ENCODE measurements around the gene NUP214.
"Not testable (repeated sequence)": the region's sequence is repeated elsewhere in the genome, so short reads cannot be mapped to it uniquely, and the experiment has no call there.

The NUP214 gene

DNA sequence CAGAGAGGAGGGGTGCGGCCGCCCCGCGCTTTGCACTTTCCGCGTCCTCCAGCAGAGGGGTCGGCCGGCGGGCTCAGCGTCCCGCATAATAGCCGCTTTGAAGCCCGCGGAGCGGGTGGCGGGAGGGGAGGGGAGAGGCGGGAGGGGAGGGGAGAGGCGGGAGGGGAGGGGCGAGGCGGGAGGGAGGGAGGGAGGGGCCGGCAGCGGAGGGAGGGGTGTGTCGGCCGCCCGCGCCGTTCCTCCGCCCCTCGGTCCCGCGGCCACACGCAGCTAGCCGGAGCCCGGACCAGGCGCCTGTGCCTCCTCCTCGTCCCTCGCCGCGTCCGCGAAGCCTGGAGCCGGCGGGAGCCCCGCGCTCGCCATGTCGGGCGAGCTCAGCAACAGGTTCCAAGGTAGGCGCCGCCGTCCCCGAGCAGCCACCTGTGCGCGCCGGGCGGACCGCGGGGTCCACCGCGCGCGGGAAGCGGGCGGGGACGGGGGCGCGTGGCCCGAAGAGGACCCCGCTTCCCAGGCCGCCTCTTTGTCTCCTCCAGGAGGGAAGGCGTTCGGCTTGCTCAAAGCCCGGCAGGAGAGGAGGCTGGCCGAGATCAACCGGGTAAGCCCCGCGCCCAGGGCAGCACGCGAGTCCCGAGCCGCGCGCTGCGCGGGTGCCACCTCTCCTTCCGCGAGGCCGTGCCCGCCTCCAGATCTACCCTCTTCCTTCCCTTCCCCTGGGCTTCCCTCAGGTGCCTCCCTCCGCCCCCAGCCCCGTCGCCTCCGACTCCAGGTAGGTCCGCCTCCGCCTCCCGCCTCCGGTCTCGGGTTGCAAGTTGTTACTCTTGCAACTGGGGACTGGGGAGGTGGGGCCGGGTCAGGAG lies 28.9 kb upstream of the NUP214 start, which contains the start of gene AIF1L:
TSS of gene AIF1L (plus strand) at position 263 of the 857 bp plus-strand sequence. CDS start at position 362, 99 bp downstream.
- no peak for DNase-seq

- no peak for DNase-seq
Observed at GRCh38 chr9:131097126-131097947, 28.0 kb upstream of the NUP214 start.

- DNase-seq: no peak
Observed at GRCh38 chr9:131097948-131098278, 27.5 kb upstream of the NUP214 start.

DNA sequence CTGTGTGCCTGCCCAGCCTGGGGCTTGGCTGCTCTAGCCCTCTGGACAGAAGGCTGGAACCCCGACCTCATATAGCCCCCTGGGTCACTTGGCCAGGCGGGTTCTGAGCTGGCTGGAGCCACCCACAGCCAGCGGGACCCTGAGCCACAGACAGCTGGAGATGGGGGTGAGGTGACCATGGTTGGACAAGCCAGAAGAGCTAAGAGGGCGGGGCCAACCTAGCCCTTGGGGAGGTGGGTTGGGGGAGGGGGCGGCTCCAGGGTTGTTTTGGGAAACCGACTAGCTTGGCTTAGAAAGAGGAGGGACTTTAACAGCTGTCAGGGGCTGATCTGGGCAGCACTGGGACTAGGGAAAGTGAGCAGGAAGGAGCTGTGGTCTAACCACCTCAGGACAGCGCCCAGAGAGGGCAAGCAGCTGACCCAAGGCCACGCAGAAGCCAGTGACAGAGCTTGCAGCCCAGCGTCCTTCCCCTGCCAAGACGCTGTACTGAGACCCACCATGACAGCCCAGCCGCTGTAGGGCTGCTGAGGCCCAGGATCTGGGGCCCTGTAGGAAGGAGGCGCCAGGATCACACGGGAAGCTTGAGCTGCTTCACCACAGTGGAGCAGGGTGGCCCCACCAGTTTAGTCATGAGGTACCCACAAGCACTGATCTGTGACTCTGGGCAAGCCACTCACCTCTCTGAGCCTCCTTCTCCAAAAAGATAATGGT lies 26.8 kb upstream of the NUP214 start:
- no peak for DNase-seq

DNA sequence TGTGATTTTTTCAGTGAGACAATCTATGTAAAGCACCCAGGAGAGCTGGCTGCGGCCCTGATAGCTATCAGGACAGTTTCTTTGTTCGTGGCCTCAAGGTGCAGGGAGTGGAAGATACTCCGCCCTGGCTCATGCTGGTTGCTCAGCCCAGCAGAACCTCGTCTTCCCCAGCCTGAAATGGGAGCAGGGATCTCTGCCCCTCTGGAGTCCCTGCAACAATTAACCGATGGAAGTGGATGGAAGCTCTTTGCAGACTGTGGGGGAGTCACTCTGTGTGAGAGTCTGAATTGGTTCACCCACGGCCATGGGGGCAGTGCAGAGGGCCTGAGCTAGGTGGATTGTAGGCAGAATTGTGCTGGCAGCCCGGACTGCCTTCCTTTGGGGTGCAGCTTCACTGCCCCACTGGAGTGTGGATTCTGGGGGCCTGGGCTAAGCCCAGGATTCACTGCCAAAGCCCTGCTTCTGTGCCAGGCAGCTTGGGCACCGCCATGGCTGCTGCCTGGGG lies 26.2 kb upstream of the NUP214 start:
- no peak for DNase-seq

- DNase-seq: not testable (repeated sequence)
Observed at GRCh38 chr9:131099845-131100244, 25.5 kb upstream of the NUP214 start.

DNA sequence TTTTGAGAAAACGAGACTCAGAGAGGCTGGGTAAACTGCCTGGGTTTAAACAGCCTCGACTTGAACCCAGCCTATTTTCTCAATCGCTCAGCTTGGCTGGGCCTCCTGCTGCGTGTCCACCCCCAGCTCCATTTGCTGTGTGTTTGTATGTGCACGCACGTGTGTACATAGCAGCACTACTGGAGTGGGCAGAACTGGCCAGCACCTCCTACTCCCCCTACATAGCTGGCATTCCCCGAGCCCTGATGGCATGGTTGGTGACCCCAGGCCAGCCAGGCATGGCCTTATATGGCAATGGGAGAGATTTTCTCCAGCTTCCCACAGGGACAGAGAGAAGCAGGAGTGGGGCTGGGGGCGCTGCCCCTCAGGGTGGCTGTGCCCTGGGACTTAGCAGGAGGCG lies 24.9 kb upstream of the NUP214 start:
- no peak for DNase-seq

DNA sequence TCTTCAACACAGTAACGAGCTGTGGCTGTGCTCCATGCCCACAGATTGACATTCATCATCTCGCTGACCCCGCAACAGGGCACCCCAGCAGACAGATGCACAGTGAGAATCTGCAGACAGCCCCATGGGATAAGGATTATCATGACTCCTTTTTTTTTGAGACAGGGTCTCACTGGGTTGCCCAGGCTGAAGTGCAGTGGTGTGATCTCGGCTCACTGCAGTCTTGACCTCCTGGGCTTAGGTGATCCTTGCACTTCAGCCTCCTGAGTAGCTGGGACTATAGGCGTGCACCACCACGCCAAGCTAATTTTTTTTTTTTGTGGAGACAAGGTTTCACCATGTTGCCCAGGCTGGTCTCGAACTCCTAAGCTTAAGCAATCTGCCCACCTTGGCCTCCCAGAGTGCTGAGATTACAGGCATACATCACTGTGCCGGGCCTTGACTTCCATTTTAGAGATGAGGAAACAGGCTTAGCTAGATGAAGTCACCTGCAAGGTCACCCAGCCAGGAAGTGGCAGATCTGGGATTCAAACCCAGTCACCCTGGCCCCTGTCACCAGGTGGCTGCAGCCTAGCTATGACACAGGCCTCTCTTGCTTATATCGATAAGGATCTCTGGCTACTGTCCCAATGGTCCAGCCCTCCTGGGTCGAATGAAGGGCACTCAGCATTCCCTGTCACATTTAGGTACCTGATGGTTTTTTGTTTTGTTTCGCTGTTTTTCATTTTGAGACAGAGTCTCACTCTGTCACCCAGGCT lies 24.0 kb upstream of the NUP214 start:
- DNase-seq: no peak

GRCh38 chr9:131103024-131103423 lies 22.4 kb upstream of the NUP214 start:
- DNase-seq: no peak

- DNase-seq: no peak
Observed at GRCh38 chr9:131103535-131103934, 21.9 kb upstream of the NUP214 start.

- no peak for DNase-seq
Observed at GRCh38 chr9:131104016-131104740, 21.2 kb upstream of the NUP214 start.

DNA sequence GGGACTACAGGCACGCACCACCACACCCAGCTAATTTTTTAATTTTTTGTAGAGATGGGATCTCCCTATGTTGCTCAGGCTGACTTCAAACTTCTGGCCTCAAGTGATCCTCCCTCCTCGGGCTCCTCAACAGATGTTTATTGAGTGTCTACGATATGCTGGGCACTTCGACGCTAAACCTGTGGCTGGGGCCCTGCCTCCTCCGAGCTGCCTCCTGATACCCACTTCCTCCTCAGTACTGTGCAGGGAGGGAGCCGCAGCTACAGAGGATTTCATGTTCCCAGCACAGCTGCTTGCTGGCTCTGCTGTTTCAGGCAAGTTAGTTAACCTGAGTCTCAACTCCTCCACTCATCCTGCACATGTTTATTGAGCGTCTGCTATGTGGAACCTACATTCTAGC lies 19.4 kb upstream of the NUP214 start:
- no peak for DNase-seq

GRCh38 chr9:131107760-131108159 lies 17.6 kb upstream of the NUP214 start:
- no peak for DNase-seq

- no peak for DNase-seq
Observed at GRCh38 chr9:131111186-131111853, 14.1 kb upstream of the NUP214 start.

- DNase-seq: no peak
Observed at GRCh38 chr9:131111854-131112311, 13.5 kb upstream of the NUP214 start.

DNA sequence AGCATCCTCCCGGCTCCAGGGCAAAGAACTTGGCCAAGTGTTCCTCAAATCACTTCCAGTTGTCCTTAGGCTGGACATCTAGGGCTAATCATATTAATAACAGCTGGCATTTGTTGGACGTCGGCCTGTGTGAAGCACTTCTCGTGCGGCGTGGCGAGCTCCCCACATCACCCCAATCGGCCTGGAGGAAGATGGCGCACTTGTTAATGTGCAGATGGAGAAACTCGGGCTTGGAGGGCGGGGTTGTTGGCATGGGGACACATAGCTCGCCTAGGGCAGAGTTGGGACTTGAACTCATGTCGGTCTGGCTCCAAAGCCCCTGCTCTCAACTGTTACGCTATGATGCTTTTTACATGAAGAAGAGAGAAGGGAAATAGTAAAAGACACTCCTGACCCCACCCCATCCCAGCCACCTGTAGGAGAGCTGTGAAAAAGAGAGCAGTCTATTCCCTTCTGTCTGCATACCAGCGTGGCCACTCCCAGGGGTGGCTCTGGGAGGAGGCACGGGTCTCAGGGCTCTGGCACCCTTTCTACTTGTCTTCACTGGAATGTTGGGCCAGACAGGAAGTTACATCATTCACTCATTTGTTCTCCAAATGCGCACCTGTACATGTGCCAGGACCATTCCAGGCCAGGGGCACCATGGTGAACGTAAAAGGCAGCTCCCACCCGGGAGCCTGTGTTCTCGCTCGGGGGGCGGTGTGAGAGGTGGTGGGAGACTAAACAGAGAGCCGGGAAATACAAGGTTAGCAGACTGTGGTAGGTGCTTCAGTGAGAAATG lies 12.8 kb upstream of the NUP214 start:
- DNase-seq: no peak

- DNase-seq: no peak
Observed at GRCh38 chr9:131113655-131114054, 11.7 kb upstream of the NUP214 start.

DNA sequence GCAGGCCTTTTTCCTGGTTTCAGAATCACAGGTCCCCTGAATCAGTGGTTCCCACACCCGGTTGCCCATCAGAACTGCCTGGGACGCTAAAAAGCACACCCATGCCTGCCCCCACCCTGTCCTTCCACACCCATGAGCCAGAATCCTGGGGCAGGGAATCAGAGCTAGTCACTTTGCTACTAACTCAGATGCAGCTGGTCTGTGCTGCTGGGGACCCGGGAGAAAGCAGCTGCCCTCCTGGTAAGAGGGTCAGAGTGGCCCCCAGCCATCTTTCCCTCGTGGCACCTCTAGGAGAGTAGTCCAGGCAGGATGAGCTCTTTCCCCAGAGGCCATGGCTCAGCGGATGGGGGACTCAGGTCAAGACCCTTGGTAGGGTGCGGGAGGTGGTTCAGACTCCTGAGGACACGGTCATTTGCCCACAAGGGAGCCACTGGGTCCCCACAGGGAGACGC lies 11.3 kb upstream of the NUP214 start:
- no peak for DNase-seq

- DNase-seq: not testable (repeated sequence)
Observed at GRCh38 chr9:131115360-131115742, 10.0 kb upstream of the NUP214 start.

Data from T-helper 1 cell (primary cell).